ENCODE measurements around the gene GAN. TPM values are rescaled to one million over a fixed set of nuclear protein-coding genes. Genes with fewer than 3 reads are reported as not detected.

The GAN gene, protein sequence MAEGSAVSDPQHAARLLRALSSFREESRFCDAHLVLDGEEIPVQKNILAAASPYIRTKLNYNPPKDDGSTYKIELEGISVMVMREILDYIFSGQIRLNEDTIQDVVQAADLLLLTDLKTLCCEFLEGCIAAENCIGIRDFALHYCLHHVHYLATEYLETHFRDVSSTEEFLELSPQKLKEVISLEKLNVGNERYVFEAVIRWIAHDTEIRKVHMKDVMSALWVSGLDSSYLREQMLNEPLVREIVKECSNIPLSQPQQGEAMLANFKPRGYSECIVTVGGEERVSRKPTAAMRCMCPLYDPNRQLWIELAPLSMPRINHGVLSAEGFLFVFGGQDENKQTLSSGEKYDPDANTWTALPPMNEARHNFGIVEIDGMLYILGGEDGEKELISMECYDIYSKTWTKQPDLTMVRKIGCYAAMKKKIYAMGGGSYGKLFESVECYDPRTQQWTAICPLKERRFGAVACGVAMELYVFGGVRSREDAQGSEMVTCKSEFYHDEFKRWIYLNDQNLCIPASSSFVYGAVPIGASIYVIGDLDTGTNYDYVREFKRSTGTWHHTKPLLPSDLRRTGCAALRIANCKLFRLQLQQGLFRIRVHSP
- total RNA-seq (2011; cell fraction: chromatin; rRNA removed; ENCODE audit: low replicate concordance) = 14.1 and 27.3 TPM in 2 replicates
- total RNA-seq (2011; cell fraction: nucleolus; rRNA removed) = 7.5 and 10.0 TPM in 2 replicates
- total RNA-seq (2011; cell fraction: nucleoplasm; rRNA removed) = 14.9 and 22.9 TPM in 2 replicates
- 5.2 and 6.4 TPM in 2 replicates for total RNA-seq (2014; rRNA removed)
- total RNA-seq (2014; rRNA removed; fragmentation: Illumina TruSeq; extraction: Trizol) = 10.8 and 13.0 TPM in 2 replicates
- total RNA-seq (2015; rRNA removed; fragmentation: Illumina TruSeq; extraction: Trizol) = 9.7 and 10.3 TPM in 2 replicates
- 14.2 and 15.1 TPM in 2 replicates for total RNA-seq (2021)
- polyA plus RNA-seq (2011; rRNA removed) = 6.2 and 6.8 TPM in 2 replicates
- polyA plus RNA-seq (2011; cell fraction: cytosol; rRNA removed) = 2.5 and 4.0 TPM in 2 replicates
- polyA plus RNA-seq (2011; cell fraction: nucleus; rRNA removed) = 5.1 and 6.8 TPM in 2 replicates
- 1.7 and 2.0 TPM in 2 replicates for polyA plus RNA-seq (2012)
- polyA plus RNA-seq (2014; fragmentation: Illumina TruSeq; extraction: Trizol) = 2.3 and 2.5 TPM in 2 replicates
- polyA plus RNA-seq (2014; fragmentation: Nextera tagmentation; extraction: Ambion mirVana) = 1 to 10 TPM in 1 of 2 experiments, under 1 TPM in 1; 0.83 to 2.1 TPM
- 3.3 and 3.5 TPM in 2 replicates for polyA plus RNA-seq (2014; rRNA removed)
- polyA minus RNA-seq (2011; rRNA and poly(A)+ RNA removed) = 33.1 and 33.6 TPM in 2 replicates
- 12.4 and 18.1 TPM in 2 replicates for polyA minus RNA-seq (2011; cell fraction: cytosol; rRNA and poly(A)+ RNA removed)
- 8.2 and 16.6 TPM in 2 replicates for polyA minus RNA-seq (2011; cell fraction: nucleus; rRNA and poly(A)+ RNA removed)
- Bru-seq, nascent RNA = percentile 81 among the genes with signal in this experiment
- percentile 81 among the genes with signal in this experiment for BruChase-seq, experiment 1, labeled RNA remaining after a 2-hour chase
- BruChase-seq, experiment 2, labeled RNA remaining after a 6-hour chase = percentile 80 among the genes with signal in this experiment
- long read RNA-seq, experiment 1, full-length matches to known transcripts = 14 of 41 reads
- long read RNA-seq, experiment 1, partial matches to known transcripts = 3 of 41 reads
- long read RNA-seq, experiment 1, other reads (novel, unspliced or antisense) = 24 of 41 reads
- long read RNA-seq, experiment 2, full-length matches to known transcripts = 1 of 6 reads
- long read RNA-seq, experiment 2, partial matches to known transcripts = 0 of 6 reads
- long read RNA-seq, experiment 2, other reads (novel, unspliced or antisense) = 5 of 6 reads
- long read RNA-seq, experiment 3, full-length matches to known transcripts = 1 of 4 reads
- long read RNA-seq, experiment 3, partial matches to known transcripts = 0 of 4 reads
- long read RNA-seq, experiment 3, other reads (novel, unspliced or antisense) = 3 of 4 reads

DNA sequence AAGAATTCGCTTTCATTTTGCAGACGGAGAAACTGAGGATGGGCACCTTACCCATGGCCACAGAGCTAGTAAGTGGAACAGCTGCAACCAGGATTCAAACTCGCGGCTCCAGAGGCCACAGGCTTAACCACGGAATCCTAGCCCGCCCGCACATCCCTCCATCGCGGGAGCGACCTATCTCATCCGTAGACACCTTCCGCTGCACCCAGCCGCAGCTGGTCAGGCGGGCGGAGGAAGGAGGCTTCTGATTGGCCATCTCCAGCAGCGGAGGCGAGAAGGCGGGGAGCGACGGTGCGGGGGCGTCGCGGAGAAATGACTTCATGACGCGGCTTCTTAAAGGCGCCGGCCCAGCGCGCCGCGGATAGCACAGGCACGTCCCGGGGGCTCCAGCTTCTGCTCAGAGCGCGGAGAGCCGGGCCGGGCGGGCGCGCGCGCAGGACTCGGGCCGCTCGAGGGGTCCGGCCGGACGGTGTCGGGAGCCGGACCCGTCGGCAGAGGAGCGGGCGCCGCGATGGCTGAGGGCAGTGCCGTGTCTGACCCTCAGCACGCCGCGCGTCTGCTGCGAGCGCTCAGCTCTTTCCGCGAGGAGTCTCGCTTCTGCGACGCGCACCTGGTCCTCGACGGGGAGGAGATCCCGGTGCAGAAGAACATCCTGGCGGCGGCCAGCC is at the start of gene GAN:
GAN (plus strand) TSS at position 360 of the 668 bp plus-strand sequence; CDS start at position 512, 152 bp downstream.
- Histone ChIP-seq H4K20me1 (replicated peaks; ENCODE audit: control insufficient read depth, insufficient read depth, low read length) (peaks cover 13% of the 10 kb centered on the region), H3K27ac (ENCODE audit: extremely low read depth, low read depth, low read length) (peak within 1 kb of the TSS; percentile 87), H3K4me3 (peak within 1 kb of the TSS; percentile 80), H3K36me3 (ENCODE audit: control insufficient read depth, insufficient read depth, low read length) (peaks cover 4% of the 10 kb centered on the region; the same call in 1 of the 3 replicates), H3K9ac (ENCODE audit: insufficient read depth in 1 of 2, low read depth in 2 of 2, low read length in 2 of 2) (peak within 1 kb of the TSS; percentile 82 to 97), H3K4me2 (ENCODE audit: insufficient read depth, low read length) (peak within 1 kb of the TSS; percentile 97), H3K9me3 (replicated peaks; ENCODE audit: control insufficient read depth, insufficient read depth, low read depth, low read length) (no peaks in the 10 kb centered on the region), H2AFZ (ENCODE audit: low read depth, low read length) (peak within 1 kb of the TSS; percentile 96), H3K27me3 (ENCODE audit: control insufficient read depth in 2 of 2, insufficient read depth in 2 of 2, low read length in 2 of 2) (no peaks in the 10 kb centered on the region), H3K9me1 (ENCODE audit: control insufficient read depth, insufficient read depth, low read length) (no peaks in the 10 kb centered on the region), H3K79me2 (ENCODE audit: control insufficient read depth, insufficient read depth, low read length) (peaks cover 57% of the 10 kb centered on the region), H3K4me1 (replicated peaks in 1 of 2; ENCODE audit: control insufficient read depth in 2 of 2, insufficient read depth in 2 of 2, low read length in 2 of 2) (peaks cover 17 to 28% of the 10 kb centered on the region in 2 experiments)
- ATAC-seq (peak; percentile 97), FAIRE-seq (peak; percentile 92), DNase-seq (ENCODE audit: extremely low read depth in 1 of 4, low spot score in 3 of 4) (peak; percentile 98 to 99 (median 99))
- ChIA-PET CTCF (ENCODE audit: low intra/inter-chr PET ratio) (no interaction called here), POLR2A (interaction anchor here (0.6 to 1.7 kb wide), 9 partner anchors 10 to 541 kb away, joined by 3 to 11 read pairs (median 4); no protein-coding TSS in a partner anchor)
- WGBS (ENCODE audit: insufficient coverage, low coverage, missing lambda C conversion rate) = under 1% methylated on average over 61 of the region's 75 CpGs
- intact Hi-C loops (cut with micrococcal nuclease) = no loop called here
- in situ Hi-C loops (cut with MboI) = no loop called here
- no TSS peak for BruUV-seq (replicated peaks)
- TF ChIP-seq, protein P1, sequence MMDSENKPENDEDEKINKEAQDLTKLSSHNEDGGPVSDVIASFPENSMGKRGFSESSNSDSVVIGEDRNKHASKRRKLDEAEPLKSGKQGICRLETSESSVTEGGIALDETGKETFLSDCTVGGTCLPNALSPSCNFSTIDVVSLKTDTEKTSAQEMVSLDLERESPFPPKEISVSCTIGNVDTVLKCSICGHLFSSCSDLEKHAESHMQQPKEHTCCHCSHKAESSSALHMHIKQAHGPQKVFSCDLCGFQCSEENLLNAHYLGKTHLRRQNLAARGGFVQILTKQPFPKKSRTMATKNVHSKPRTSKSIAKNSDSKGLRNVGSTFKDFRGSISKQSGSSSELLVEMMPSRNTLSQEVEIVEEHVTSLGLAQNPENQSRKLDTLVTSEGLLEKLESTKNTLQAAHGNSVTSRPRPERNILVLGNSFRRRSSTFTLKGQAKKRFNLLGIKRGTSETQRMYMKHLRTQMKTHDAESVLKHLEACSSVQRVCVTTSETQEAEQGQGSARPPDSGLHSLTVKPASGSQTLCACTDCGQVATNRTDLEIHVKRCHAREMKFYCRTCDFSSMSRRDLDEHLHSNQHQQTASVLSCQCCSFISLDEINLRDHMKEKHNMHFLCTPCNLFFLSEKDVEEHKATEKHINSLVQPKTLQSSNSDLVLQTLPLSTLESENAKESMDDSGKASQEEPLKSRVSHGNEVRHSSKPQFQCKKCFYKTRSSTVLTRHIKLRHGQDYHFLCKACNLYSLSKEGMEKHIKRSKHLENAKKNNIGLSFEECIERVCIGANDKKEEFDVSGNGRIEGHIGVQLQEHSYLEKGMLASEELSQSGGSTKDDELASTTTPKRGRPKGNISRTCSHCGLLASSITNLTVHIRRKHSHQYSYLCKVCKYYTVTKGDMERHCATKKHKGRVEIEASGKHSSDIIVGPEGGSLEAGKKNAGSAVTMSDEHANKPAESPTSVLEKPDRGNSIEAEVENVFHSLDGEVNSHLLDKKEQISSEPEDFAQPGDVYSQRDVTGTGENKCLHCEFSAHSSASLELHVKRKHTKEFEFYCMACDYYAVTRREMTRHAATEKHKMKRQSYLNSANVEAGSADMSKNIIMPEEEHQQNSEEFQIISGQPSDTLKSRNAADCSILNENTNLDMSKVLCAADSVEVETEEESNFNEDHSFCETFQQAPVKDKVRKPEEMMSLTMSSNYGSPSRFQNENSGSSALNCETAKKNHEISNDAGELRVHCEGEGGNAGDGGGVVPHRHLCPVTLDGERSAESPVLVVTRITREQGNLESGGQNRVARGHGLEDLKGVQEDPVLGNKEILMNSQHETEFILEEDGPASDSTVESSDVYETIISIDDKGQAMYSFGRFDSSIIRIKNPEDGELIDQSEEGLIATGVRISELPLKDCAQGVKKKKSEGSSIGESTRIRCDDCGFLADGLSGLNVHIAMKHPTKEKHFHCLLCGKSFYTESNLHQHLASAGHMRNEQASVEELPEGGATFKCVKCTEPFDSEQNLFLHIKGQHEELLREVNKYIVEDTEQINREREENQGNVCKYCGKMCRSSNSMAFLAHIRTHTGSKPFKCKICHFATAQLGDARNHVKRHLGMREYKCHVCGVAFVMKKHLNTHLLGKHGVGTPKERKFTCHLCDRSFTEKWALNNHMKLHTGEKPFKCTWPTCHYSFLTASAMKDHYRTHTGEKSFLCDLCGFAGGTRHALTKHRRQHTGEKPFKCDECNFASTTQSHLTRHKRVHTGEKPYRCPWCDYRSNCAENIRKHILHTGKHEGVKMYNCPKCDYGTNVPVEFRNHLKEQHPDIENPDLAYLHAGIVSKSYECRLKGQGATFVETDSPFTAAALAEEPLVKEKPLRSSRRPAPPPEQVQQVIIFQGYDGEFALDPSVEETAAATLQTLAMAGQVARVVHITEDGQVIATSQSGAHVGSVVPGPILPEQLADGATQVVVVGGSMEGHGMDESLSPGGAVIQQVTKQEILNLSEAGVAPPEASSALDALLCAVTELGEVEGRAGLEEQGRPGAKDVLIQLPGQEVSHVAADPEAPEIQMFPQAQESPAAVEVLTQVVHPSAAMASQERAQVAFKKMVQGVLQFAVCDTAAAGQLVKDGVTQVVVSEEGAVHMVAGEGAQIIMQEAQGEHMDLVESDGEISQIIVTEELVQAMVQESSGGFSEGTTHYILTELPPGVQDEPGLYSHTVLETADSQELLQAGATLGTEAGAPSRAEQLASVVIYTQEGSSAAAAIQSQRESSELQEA (IDR thresholded peaks at IDR 0.05; ENCODE audit: low read depth) = no peak
- peak in 1 of 2 experiments; percentile 83; a peak in 2 of 4 replicates for TF ChIP-seq CSDE1 (IDR thresholded peaks at IDR 0.05)
- TF ChIP-seq, protein P2, sequence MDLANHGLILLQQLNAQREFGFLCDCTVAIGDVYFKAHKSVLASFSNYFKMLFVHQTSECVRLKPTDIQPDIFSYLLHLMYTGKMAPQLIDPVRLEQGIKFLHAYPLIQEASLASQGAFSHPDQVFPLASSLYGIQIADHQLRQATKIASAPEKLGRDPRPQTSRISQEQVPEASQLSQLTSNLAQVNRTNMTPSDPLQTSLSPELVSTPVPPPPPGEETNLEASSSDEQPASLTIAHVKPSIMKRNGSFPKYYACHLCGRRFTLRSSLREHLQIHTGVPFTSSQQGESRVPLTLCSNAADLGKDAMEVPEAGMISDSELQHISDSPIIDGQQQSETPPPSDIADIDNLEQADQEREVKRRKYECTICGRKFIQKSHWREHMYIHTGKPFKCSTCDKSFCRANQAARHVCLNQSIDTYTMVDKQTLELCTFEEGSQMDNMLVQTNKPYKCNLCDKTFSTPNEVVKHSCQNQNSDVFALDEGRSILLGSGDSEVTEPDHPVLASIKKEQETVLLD (IDR thresholded peaks at IDR 0.05) = 0 out of 2 replicates have a peak, but pooled peaks have one; percentile 27
